Esophagus muscularis mucosa (tissue), 4 donors: ENCODE results near the gene AGTR1. TPM values are rescaled to one million over a fixed set of nuclear protein-coding genes. Genes with fewer than 3 reads are reported as not detected.

Source experiments
- DNase-seq: peaks from one replicate; pipeline ENCODE4 v3.0.0-alpha.2; 2017; ENCODE audit errors: extremely low spot score
- H3K27ac ChIP-seq, 4 donors: fragments of 200-600 bp; sonication (generic); replicated peaks in 1 of 4; 1 replicate in 3 of 4; 2 replicates in 1 of 4; pipeline ENCODE4 v1.5.1; 2016 to 2019; ENCODE audit warnings: mild to moderate bottlenecking in 1 of 4
- H3K27me3 ChIP-seq, 4 donors: fragments of 200-600 bp; sonication (generic); one replicate each; pipeline versions ENCODE4 v1.5.1 to v1.6.0; 2016 to 2019
- H3K36me3 ChIP-seq, 4 donors: fragments of 200-600 bp; sonication (generic); one replicate each; pipeline ENCODE4 v1.5.1; 2016 to 2019
- H3K4me1 ChIP-seq, 4 donors: fragments of 200-600 bp; sonication (generic); one replicate each; pipeline ENCODE4 v1.5.1; 2016 to 2019
- H3K4me3 ChIP-seq, 4 donors: fragments of 200-600 bp; sonication (generic); 1 replicate in 2 of 4; 2 replicates in 2 of 4; pipeline ENCODE4 v1.5.1; 2016 to 2019; ENCODE audit warnings: mild to moderate bottlenecking in 4 of 4, moderate library complexity in 1 of 4
- H3K9me3 ChIP-seq, 4 donors: fragments of 200-600 bp; sonication (generic); 1 replicate in 3 of 4; 2 replicates in 1 of 4; pipeline ENCODE4 v1.5.1; 2016 to 2019
- EP300 ChIP-seq: sonication (generic); formaldehyde crosslinking; IDR thresholded peaks from one replicate; pipeline ENCODE4 v1.6.1; 2017; ENCODE audit warnings: antibody characterized with exemption
- POLR2A ChIP-seq: fragments of 450-650 bp; IDR thresholded peaks from one replicate; pipeline ENCODE4 v1.6.1; 2017; ENCODE audit warnings: antibody characterized with exemption, moderate library complexity, mild to moderate bottlenecking, low read depth
- POLR2AphosphoS5 ChIP-seq, 2 donors: sonication (generic); formaldehyde crosslinking; IDR thresholded peaks; one replicate each; pipeline ENCODE4 v1.6.1; 2017; ENCODE audit warnings: antibody characterized with exemption in 2 of 2
- WGBS: methylation state at CpG from one replicate; pipeline ENCODE4 v1.1.5; 2018; 5-methylcytosine and 5-hydroxymethylcytosine counted together
- intact Hi-C: fragments of 100-400 bp; cut with DNase I; formaldehyde crosslinking; loops from one replicate; pipeline ENCODE4 v1.15.1; 2023
- small RNA-seq, 3 donors: library from RNA; depleted of rRNA; stranded (forward); fragments of <200 nt; gene quantifications; one replicate each; pipeline ENCODE3, GENCODE V24; 2016
- total RNA-seq, 4 donors: library from RNA; depleted of rRNA; stranded (reverse); fragments of >200 nt; gene quantifications; one replicate each; pipeline versions ENCODE4 v1.1.0 to v1.2.1, GENCODE V29; 2016
- TF ChIP-seq, protein P1 (sequence below), 3 experiments: fragments of 200-600 bp in 2 of 3; fragments of 450-650 bp in 1 of 3; sonication (generic) in 2 of 3; IDR thresholded peaks; one replicate each; pipeline ENCODE4 v1.5.1; 2017 to 2019; ENCODE audit warnings: antibody characterized with exemption in 3 of 3, mild to moderate bottlenecking in 2 of 3, moderate library complexity in 1 of 3

AGTR1 gene
- total RNA-seq, 4 donors from 2014 or later, result 11.3 to 17.4 (median 14.4) TPM

DNA sequence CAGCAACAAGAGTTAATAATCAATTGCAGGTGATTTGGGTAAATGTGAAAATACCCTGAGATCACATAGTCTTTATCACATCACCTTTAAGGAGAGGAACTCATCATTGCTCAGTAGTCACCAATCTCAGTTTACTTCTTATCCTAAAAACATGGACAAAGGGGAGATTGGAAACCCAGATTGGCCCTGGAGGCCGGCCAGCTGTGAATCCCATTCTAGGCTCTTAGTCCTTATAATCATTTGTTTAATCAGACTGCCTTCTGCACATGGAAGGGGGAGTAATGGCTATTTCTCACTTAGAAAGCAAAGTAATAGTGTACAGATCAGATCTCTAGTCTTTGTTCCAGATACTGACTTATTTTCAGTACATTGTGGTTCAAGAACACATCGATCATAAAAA, 92.7 kb downstream of the AGTR1 start:
- TF ChIP-seq POLR2A (no peak), POLR2AphosphoS5 (IDR thresholded peaks at IDR 0.05) (no peak), EP300 (no peak)
- TF ChIP-seq, protein P1, sequence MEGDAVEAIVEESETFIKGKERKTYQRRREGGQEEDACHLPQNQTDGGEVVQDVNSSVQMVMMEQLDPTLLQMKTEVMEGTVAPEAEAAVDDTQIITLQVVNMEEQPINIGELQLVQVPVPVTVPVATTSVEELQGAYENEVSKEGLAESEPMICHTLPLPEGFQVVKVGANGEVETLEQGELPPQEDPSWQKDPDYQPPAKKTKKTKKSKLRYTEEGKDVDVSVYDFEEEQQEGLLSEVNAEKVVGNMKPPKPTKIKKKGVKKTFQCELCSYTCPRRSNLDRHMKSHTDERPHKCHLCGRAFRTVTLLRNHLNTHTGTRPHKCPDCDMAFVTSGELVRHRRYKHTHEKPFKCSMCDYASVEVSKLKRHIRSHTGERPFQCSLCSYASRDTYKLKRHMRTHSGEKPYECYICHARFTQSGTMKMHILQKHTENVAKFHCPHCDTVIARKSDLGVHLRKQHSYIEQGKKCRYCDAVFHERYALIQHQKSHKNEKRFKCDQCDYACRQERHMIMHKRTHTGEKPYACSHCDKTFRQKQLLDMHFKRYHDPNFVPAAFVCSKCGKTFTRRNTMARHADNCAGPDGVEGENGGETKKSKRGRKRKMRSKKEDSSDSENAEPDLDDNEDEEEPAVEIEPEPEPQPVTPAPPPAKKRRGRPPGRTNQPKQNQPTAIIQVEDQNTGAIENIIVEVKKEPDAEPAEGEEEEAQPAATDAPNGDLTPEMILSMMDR (IDR thresholded peaks at IDR 0.05), result no peak
- H3K9me3 ChIP-seq, result peaks cover 0 to 7% (median 0%) of the 10 kb centered on the region in 4 donors
- intact Hi-C loops, result no loop called here
- H3K4me1 ChIP-seq, result peaks cover 0 to 9% (median 4%) of the 10 kb centered on the region in 4 donors
- DNase-seq, result no peak
- peak overlapping the region in 1 of 4 donors; percentile 2 for H3K27ac ChIP-seq
- no peaks in the 10 kb centered on the region for H3K36me3 ChIP-seq
- H3K4me3 ChIP-seq, result no peak overlapping the region
- WGBS, result 69% methylated on average over 2 of the region's 2 CpGs
- H3K27me3 ChIP-seq, result no peaks in the 10 kb centered on the region

DNA sequence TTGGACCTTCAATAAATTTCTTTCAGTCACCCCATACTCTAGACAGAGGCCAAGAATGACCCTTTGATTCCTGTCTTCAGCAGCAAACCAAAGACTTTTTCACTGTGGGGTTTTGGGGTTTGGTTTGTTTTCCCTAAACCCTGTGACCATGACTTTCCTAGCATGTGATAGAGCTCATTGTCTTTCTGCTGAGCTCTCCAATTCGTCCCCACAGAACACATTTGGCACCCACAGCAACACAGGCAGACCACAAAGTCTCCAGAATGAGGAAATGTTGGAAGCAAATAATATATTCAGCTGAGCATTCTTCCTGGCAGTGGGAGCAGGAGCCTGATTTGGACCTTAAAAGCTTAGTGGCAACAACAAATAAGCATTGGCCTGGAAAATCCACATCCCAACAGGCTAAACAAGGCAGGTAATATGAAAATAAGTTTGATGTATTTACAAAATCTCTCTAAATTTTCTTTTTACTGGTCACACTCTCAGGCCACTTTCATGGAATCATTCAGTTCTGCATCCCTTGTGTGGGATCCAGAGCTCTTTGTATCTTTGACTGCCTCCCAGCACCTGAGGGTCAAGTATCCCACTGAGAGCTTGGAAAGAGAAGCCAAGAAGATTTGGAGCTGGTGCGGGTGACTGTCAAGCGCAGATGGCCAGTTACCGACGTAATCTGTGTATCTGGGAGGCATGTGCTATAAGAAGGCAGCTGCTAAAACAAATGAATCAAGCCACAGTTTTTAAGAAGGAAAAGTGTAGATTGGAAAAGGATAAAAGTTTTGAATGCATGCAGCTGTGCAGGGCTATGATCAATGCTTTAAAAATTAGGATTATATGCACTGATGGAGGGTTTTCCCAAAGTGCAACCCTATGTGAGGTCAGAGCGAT, 93.4 kb downstream of the AGTR1 start:
- Histone ChIP-seq H3K4me1 (peaks cover 0 to 9% (median 4%) of the 10 kb centered on the region in 4 donors), H3K9me3 (peaks cover 0 to 5% (median 0%) of the 10 kb centered on the region in 4 donors), H3K4me3 (no peak overlapping the region), H3K27ac (peak overlapping the region in 3 of 4 donors; percentile 2 to 24 (median 2)), H3K27me3 (no peaks in the 10 kb centered on the region), H3K36me3 (no peaks in the 10 kb centered on the region)
- WGBS, result 62% methylated on average over 6 of the region's 6 CpGs
- TF ChIP-seq POLR2A, result no peak
- TF ChIP-seq EP300, result no peak
- no peak for TF ChIP-seq POLR2AphosphoS5 (IDR thresholded peaks at IDR 0.05)
- TF ChIP-seq, protein P1 (IDR thresholded peaks at IDR 0.05), result no peak
- intact Hi-C loops, result no loop called here
- DNase-seq, result no peak

DNA sequence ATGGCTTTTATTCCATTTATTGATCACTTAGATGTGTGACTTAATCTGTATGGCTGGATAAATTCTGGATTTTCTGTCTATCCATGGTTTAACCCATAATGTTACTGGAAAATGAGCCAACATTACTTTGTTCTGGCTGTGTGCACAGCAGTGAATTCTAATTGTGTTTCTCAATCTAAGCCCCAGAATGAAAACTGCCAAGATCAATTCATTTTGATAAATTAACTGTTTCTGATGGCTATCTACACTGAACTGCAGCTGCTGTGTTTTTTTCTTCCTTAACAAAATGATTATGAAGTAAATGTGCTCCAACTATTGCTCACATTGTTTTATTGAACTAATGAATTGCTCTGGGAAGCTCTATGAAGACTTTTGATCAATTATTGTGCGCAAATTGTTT, 94.2 kb downstream of the AGTR1 start:
- H3K4me1 ChIP-seq, result peaks cover 0 to 9% (median 4%) of the 10 kb centered on the region in 4 donors
- H3K27ac ChIP-seq, result peak overlapping the region in 1 of 4 donors; percentile 24
- no peak overlapping the region for H3K4me3 ChIP-seq
- no peaks in the 10 kb centered on the region for H3K27me3 ChIP-seq
- TF ChIP-seq POLR2A (no peak), EP300 (no peak), POLR2AphosphoS5 (IDR thresholded peaks at IDR 0.05) (no peak)
- TF ChIP-seq, protein P1 (IDR thresholded peaks at IDR 0.05), result no peak
- intact Hi-C loops, result no loop called here
- DNase-seq, result no peak
- 97% methylated on average over 1 of the region's 1 CpG for WGBS
- H3K9me3 ChIP-seq, result no peaks in the 10 kb centered on the region
- H3K36me3 ChIP-seq, result no peaks in the 10 kb centered on the region

DNA sequence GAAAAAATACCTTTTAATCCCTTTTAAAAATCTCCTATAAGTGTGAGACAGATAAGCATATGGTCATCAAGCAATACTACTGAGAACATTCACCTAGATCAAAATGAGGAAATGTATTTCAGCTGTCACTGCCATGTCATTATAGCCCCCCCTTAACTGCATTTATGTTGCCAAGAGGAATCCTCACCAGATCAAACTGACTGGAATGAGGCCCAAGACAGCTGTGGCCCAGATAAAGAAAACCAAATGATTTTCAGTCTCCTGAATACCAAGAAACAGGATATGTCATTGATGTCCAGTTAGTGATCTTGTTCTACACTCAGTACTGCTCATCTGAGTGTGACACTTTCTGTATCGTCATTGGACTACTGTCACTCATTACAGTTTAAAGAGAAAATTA, 94.8 kb downstream of the AGTR1 start:
- TF ChIP-seq POLR2AphosphoS5 (IDR thresholded peaks at IDR 0.05) (no peak), EP300 (no peak), POLR2A (no peak)
- TF ChIP-seq, protein P1 (IDR thresholded peaks at IDR 0.05), result no peak
- peaks cover 0 to 9% (median 4%) of the 10 kb centered on the region in 4 donors for H3K4me1 ChIP-seq
- H3K36me3 ChIP-seq, result no peaks in the 10 kb centered on the region
- H3K27me3 ChIP-seq, result no peaks in the 10 kb centered on the region
- intact Hi-C loops, result no loop called here
- H3K9me3 ChIP-seq, result no peaks in the 10 kb centered on the region
- no peak overlapping the region for H3K4me3 ChIP-seq
- 82% methylated on average over 1 of the region's 1 CpG for WGBS
- no peak overlapping the region for H3K27ac ChIP-seq
- DNase-seq, result no peak

Small RNA genes within 50 kb of the gene (small RNA-seq; reads per million reads assigned to genes)
- 0 reads per million in 3 donors for gene RPL38P1

Other genes with a start within 250 kb of the AGTR1 start
- gene CPB1, start 129.9 kb downstream of the AGTR1 start, total RNA-seq, result under 1 TPM in 1 of 4 donors, not detected in 3; 0.46 TPM
- gene CPA3, start 167.4 kb downstream of the AGTR1 start, total RNA-seq, result 10 to 100 TPM in 3 of 4 donors, 1 to 10 TPM in 1; 3.7 to 49.9 (median 28.2) TPM